GM18507 (cell line): ENCODE data around the gene C22orf31.

Source experiments
- DNase-seq: peaks from one replicate; pipeline ENCODE4 v3.0.0; 2011; ENCODE audit warnings: low read depth; ENCODE audit not compliant: insufficient read length; ENCODE audit errors: extremely low spot score
- FAIRE-seq: peaks from 2 replicates; lab custom pipeline; 2011; peaks lifted over from hg19 to GRCh38; lab: Jason Lieb, UNC

The C22orf31 gene

GRCh38 chr22:29082826-29083545 is 21.4 kb upstream of the C22orf31 start:
- FAIRE-seq (no peak), DNase-seq (no peak)

DNA sequence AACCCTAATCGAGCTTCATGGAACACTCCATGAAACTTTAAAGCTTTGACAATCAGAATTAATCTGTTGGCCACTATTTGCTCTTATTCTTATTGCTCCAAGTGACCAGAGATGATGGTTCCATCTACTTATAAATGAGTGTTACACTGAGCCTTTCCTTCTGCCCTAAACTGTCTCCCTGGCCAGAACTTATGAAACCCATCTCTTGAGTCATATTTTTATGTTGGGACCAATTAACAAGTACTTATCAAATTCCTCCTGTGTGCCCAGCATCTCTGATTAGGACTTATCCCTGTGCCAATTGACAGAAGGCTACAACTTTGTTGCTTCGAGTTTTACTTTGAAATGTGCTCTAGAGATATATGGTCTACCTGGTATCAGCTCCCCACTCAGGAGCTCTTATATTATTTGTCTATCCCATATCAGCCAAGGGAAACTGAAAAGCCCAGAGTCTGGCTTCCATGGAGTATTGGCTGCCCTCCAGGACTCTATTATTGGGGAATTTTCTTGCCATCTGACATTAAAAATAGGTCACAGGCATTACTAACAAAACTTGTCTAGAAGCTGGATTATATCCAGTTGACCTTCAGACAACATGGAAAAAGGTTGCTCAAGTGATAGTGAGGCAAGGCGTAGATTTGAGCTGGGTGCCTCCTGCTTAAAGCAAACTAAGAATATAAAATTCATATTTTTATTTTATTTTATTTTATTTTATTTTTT is 20.0 kb upstream of the C22orf31 start:
- no peak for FAIRE-seq

DNA sequence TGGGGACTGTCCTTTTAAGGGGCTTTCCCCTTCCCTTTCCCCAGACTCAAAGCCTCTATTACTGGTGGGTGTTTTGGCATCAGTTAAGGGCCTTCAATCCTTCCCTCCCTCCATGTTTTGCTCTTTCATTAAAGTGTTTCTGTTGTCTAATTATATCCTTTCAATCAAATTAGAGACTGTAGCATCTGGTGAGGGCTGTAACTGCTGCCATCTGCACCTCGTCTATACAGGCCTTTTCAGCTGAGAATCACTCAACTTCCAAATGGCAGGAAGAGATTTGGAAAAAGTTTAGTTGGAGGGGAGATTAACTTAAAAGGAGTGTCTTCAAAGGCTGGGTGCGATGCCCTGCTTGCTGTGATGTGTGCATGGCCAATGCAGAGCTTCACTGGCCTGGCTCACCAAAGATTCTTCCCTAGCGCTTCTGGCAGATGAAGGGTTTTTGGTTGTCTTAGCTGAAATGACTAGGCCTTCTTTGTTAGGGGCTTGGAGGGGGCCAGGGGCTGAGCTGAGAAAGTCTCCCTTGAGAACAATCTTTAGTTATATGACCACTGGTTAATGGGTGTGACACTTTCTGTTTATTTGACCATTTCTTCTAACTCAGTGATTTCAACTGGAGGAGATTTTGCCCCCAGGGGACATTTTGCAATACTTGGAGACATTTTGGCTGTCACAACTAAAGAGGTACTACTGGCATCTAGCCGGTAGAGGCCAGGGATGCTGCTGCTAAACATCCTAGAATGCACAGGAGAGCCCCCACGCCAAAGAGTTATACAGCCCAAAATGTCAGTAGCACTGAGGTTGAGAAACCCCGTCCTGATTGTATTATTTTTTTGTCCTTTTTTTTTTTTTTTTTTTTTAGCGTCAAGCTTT is 18.7 kb upstream of the C22orf31 start:
- no peak for DNase-seq
- no peak for FAIRE-seq

More for the DNA sequence above, 20.0 kb upstream of the C22orf31 start:
- DNase-seq = no peak

GRCh38 chr22:29079218-29079901 is 17.7 kb upstream of the C22orf31 start:
- no peak for FAIRE-seq
- DNase-seq = no peak

GRCh38 chr22:29078869-29079207 is 17.2 kb upstream of the C22orf31 start:
- no peak for FAIRE-seq
- no peak for DNase-seq

- no peak for DNase-seq
- no peak for FAIRE-seq
These were observed 16.6 kb upstream of the C22orf31 start for GRCh38 chr22:29078036-29078868.

DNA sequence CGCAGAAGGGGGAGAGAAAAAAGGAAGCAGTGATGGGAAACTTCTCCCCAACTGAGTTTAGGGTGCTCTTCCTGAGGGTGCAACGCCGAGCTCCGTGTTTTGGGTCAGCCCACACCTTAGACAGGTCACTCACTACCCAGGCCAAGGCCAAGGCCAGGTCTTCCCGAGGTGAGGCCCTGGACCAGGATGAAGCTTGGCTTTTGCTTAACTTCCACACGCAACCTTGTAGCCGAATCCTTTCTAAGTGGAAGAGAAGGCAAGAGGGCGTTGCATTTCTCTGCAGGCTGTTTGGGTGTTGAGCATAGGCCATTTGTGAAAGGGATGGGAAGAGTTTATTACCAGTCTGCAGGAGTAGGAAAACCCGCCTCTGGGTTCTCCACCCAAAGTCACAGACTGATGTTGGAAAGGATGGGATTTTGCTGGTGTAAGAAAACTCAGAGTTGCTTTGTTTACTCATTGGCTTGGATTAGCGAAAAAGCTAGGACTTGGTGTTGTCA is 12.7 kb upstream of the C22orf31 start:
- no peak for FAIRE-seq
- DNase-seq = no peak

DNA sequence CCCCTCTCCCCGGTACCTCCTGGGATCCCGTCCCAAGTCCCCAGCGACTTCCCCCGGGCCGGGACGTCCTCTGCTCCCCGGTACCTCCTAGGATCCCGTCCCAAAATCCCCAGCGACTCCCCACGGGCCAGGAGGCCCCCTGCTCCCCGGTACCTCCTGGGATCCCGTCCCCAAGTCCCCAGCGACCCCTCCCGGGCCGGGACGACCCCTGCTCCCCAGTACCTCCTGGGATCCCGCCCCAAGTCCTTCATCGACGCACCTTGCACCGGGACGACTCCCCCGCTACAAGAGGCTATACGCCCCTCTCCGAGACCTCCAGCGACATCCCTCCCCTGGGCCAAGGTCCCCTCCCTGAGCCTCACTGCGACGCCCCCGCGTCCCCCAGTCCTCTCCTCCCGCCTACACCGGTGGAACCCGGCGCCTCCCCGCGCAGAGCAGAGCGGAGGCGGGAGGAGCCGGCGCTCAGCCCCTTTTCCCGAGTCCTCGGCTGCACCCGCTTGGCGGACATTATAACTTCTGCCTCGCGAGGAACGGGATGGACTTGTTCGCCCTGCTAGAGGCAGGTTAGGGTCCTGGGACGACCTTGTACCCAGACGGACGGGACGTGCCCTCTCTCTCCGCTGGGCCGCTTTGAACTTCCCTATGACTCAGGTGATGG is 12.1 kb upstream of the C22orf31 start:
- DNase-seq (no peak), FAIRE-seq (no peak)

DNA sequence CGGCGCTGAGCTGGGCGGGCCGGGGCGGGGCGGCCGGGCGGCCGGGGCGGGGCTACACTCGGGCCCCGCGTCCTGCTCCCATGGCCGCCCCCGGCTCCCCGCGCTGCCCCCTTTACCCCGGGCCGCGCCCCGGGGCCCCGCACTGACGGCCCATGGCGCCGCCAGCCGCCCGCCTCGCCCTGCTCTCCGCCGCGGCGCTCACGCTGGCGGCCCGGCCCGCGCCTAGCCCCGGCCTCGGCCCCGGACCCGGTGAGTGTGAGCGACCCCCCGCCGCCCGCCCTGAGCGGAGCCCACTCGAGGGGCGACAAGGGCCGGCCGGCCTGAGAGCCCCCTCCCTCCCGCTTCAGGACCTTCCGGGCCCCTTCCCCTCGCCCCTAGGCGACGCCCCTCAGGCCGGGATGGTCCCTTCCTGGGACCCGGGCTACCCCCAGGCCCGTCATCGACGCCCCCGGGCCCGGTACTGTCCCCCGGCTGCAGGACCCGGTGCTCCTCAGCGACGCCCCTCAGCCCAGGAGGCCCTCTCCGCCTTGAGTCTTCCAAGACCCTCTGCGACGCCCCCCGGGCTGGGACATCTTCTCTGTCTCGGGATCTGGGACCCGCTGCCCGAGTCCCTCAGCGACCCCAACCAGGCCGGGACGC is 11.5 kb upstream of the C22orf31 start, which contains the start of gene KREMEN1:
KREMEN1 (plus strand) TSS at position 57 of the 639 bp plus-strand sequence; CDS start at position 153, 96 bp downstream.
- DNase-seq (no peak), FAIRE-seq (no peak)

DNA sequence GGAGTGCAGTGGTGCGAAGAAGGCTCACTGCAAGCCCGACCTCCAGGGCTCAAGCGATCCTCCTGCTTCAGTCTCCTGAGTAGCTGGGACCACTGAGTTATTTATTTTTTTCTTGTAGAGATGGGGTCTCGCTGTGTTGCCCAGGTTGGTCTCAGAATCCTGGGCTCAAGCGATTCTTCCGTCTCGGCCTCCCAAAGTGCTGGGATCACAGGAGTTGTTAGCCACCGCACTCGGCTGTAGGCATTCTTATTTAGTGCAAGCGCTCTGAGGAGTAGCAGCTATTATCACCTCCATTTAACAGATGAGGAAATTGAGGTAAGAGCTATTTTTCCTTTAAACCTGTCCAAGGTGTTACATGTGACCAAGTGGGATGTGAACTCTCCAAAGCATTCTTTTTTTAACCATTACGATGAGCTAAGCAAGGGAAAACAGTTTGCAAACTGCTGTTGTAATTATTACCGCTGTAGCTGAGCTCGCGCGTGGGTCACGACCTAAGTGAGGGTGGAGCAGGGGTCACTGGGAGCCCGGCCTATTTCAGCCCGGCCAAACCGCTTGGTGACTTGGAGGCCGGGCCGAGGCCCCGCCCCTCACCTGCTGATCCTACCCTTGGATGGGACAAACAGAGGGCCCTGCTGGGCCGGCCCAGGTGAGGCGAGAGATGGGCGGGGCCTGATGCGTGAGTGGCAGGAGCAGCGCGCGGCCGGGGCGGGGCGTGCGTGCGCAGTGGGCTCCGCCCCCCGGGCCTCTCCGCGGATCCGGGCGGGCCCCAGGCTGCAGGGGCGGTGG is 10.8 kb upstream of the C22orf31 start:
- DNase-seq (peak; percentile 91), FAIRE-seq (peak; percentile 81)

DNA sequence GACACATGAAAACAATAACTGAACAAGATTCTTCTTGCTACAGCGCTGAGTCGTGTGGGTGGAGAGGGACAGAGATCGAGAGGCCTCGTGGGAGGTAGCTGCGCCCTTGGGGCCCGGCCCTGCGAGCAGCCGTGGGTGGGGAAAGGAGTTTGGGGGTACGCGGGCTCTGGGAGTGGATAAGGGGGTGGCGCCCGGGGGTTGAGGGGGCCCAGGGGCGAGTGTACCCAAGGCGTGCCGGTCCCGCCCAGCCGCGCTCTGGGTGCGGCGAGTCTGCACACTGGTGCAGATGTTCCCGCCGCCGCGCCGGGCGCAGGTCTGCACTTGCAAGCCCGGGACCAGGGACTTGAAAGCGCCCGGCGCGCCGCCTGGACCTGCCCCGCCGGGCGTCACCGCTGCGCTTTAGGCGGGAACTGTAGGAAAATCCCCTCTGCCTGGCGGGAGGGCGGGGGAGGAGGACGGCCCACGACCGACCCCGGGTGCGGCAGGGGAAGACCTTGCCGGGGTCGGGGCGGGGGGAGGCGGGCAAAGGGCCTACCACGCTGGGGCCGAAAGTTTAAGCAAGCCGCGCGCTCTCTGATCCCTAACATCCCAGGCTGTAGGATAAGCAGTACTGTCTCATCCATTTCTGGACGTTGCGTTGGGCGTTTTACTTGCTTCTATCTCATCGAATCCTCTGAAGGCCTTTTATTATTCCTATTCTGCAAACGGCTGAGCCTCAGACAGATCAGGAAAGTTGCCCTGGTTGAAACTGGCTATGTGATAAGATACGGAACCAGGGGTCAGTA is 9.8 kb upstream of the C22orf31 start:
- peak; percentile 38 for FAIRE-seq
- DNase-seq = no peak

- DNase-seq = no peak
- no peak for FAIRE-seq
These were observed 8.9 kb upstream of the C22orf31 start for GRCh38 chr22:29070490-29070889.

DNA sequence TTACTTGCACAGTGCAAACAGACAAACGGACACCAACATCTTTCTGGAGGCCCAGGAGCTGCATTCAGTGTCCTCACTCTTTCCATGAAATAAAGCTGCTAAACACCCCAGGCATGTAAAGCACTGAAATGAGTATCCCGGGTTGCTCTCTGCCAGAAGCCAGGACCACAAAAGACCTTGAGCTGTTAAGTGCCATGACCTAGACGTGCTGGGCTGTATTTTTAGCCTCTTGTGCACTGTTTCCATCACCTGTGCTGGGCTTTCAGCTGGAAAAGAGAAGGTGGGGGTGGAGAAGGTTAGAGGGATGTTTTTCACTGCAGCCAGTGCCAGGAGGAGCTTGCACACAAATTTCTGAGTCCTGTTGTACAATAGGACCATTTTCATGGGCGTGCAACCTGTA is 7.8 kb upstream of the C22orf31 start:
- no peak for DNase-seq
- FAIRE-seq = no peak

GRCh38 chr22:29065468-29066190 is 4.0 kb upstream of the C22orf31 start:
- DNase-seq (no peak), FAIRE-seq (peak; percentile 44)

DNA sequence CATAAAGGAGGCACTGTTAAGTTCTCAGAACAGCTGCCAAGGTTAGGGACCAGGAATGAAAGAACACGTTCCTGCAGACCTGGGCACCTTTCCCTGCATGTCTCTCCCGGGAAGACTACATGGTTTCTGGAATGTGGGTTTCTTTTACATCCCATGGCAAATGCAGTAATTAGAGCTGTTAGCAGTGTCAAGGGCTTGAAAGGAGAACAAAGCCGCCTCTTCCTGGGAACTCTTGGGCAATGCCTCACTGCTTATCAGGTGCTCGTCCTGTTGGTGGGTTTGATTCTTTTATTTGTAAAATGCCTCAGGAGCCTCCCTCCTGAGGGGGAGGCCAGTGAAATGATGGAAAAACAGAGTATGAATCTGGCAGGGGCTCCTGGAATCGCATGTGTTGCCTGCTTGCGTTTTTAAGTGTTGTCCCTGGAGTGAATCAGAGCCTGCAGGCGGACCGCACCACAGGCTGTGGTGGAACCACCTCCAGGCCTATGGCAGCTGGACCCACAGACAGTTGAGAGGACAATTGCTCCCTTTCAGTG is 723 bp upstream of the C22orf31 start:
- DNase-seq (no peak), FAIRE-seq (no peak)
